HepG2 (cell line): ENCODE results near the gene ZNF33B.

Experiments
- HCFC1 ChIP-seq: fragments of 150-350 bp; IDR thresholded peaks from 2 replicates; pipeline ENCODE4 v1.6.1; 2014; ENCODE audit warnings: low read depth, low read length
- JUND ChIP-seq: sonication (generic); formaldehyde crosslinking; IDR thresholded peaks from 2 replicates; pipeline ENCODE4 v1.8.0; 2022; ENCODE audit warnings: mild to moderate bottlenecking, missing genetic modification reagents

- TF ChIP-seq JUND (CRISPR knock-in tag) (no peak), HCFC1 (no peak)
These were observed 60.4 kb downstream of the ZNF33B start for GRCh38 chr10:42578019-42578418.
